Measurements from ENCODE around the gene ELP1.
"Not testable (repeated sequence)": the region's sequence is repeated elsewhere in the genome, so short reads cannot be mapped to it uniquely, and the experiment has no call there.

Gene ELP1

DNA sequence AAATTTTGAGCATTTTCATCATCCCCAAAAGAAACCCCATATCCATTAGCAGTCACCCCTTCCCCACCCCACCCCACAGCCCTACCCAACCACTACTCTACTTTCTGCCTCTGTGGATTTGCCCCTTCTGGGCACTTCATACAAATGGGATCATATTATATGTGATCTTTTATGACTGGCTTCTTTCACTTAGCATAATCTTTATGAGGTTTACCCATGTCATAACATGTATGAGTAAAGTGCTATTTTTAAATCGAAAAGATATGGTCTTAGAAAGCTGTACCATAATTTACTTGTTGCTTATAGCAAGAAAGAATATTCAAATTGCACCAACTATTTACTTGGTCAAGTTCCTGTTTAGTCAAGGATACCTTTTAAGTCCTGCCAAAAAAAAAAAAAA, 12.7 kb downstream of the ELP1 start:
- DNase-seq = no peak

DNA sequence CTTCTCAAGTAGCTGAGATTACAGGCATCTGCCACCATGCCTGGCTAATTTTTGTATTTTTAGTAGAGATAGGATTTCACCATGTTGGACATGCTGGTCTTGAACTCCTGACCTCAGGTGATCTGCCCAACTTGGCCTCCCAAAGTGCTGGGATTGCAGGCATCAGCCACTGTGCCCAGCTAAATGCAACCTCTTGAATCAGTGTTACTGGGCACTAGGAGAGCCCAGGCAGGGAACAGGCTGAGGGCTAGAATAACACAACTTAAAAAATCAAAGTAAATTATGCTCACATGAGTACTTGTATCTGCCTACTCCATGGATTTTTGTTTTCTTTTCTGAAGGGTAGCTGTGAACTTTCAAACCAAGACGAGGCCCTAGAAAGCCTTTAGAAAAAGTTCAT, 13.5 kb downstream of the ELP1 start:
- DNase-seq = not testable (repeated sequence)

DNA sequence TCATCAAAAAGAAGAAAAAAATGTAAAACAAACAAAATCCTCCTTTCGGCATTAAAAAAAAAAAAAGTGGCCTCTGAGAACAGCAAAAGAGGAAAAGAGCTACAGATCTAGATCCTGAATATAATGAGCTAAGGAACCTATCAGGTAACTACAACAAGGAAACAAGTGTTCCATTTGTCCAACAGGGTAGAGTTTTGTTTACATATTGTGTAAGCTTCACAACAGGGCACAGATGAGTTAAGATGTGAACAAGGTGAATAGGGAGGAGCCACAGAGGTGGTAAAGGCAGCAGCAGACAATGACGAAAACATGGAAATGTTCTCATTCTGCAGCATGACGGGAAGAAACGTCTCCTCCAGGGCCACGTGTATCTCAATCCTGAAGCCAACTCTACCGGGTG, 14.4 kb downstream of the ELP1 start:
- no peak for DNase-seq

DNA sequence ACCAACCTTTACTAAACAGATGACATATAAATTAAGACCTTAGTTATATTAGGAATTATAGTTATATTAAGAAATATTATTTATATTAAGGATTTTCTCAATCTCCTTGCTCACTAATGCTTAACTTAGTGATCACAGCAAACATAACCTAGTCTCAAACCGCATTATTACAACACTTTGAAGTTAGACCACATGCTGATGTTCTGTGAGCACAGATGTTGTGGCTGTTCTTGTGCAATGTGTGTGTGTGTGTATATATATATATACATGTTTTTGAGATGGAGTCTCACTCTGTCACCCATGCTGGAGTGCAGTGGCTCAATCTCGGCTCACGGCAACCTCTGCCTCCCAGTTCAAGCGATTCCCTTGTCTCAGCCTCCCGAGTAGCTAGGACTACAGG, 20.5 kb downstream of the ELP1 start:
- DNase-seq = no peak

DNA sequence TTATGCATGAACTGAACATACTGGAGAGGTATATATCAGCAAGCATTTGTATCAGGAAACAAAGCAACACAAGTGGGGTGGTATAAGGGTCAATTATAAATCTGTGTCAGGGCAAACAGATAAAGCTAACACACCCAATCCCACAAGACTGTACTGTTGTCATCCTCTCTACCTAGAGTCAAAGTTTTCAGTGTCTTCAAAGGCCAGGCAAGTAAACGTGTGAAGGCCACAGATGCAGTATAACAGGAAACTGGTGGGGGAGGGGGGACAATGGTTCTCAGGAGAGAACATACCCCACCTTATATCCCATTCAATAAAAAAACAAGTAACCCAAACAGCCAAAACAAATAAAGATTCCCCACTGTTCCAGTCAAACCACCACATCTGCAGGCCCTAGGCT, 22.1 kb downstream of the ELP1 start:
- DNase-seq = no peak

DNA sequence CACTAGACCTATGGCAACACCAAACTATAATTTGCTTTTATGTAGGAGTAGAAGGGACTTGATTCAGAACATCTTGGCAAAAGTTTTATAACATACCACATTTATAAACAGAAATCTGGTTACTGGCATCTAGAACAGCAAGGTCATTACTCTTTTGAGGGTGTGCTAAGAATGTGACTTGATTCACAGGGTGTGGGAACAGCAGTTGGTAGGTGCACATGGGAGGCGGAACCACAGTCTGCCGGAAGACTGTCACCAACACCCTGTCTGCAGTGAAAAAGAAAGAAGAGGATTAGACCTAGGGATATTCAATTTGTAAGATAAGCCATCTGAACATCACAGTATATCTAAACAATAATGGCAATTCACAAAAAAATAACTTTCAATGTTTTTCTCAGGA, 23.0 kb downstream of the ELP1 start:
- no peak for DNase-seq

DNA sequence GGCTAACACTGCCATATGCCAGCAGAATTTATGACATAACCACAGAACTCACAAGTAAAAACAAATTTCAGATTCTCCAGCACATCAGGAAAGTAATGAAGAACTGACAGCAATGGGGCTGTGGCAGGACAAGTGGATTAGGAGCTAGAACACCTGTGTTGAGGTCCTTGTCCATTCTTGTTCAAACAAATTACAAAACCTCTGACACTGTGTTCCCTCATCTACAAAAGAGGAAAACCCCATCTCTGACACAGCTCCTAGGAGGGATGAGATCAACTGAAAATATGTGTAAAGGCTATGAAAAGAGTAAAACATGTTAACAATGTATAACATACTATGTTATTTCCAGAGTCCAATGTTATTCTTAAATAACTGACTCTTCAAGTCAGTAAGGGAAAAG, 23.5 kb downstream of the ELP1 start:
- DNase-seq = no peak

DNA sequence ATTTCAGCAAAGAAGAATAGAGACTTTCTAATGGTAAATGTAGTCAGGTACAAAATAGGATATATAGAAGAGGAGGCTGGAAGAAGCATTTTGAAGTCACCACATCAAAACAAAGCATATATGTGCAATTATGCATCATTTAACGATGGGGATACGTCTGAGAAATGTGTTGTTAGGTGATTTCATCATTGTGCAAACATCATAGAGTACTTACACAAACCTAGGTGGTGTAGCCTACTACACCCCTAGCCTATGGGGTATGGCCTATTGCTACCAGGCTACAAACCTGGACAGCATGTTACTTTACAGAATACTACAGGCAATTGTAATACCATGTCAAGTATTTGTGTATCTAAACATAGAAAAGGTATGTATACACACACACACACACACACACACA, 28.4 kb downstream of the ELP1 start:
- no peak for DNase-seq

DNA sequence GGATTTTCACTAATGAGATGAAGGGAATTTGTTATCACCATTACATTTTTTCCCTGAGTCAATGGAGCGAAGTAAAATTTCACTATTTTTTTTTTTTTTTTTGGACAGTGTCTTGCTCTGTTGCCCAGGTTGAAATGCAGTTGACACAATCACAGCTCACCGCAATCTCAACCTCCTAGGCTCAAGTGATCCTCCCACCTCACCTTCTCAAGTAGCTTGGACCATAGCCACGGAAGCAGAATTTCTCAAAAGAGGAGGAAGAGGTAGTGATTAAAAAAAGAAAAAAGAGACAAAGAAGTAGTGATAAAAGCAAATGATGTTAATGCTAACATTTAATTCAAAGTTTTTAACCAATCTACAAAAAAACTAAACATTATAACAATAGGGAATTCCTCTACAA, 29.8 kb downstream of the ELP1 start:
- DNase-seq = no peak

DNA sequence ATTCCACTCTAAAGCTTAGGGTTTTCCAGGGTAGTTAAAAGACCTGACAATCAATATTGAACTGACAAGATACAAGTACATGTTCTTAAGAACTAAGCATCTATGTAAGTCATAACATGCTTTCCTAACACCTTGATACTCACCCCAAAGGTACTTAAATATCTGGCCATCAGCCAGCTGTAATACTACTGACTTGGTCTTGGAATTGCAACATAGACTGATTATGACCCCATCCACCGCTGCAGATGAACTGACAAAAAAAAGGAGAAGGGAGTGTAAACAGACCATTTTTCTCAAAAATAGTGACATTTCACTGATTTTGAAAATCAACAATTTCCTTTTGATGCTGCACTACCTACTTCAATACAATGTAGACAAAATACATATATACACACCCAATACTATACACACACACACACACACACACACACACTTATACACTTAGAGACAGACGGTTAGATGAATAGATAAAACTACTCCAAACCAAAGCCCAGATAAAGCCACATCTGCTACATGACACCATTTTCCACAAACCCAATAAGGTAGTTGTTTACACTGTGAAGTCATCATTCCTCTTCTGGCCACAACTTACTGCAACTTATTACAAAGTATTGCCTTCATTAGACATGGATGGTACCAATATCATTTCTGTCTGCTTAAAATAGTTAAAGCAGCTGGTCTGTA, 30.4 kb downstream of the ELP1 start:
- DNase-seq = no peak

DNA sequence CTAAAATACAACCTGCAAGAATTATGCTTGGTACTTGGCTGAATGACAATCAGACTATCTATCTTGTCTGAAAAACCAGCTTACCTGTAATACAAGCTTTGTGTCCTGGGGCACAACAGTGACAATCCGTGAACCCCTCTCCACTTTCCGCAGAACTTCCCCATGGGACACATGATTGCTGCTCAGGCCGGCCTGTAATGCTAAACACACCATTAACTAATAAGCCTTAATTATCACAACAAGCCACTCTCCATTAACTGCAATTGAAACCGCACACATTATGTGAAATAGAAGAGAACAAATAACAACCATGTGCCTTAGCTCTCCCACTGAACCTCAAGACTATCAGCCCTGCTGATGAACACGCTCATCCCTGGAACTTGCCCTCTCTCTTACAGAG, 33.7 kb downstream of the ELP1 start:
- no peak for DNase-seq

DNA sequence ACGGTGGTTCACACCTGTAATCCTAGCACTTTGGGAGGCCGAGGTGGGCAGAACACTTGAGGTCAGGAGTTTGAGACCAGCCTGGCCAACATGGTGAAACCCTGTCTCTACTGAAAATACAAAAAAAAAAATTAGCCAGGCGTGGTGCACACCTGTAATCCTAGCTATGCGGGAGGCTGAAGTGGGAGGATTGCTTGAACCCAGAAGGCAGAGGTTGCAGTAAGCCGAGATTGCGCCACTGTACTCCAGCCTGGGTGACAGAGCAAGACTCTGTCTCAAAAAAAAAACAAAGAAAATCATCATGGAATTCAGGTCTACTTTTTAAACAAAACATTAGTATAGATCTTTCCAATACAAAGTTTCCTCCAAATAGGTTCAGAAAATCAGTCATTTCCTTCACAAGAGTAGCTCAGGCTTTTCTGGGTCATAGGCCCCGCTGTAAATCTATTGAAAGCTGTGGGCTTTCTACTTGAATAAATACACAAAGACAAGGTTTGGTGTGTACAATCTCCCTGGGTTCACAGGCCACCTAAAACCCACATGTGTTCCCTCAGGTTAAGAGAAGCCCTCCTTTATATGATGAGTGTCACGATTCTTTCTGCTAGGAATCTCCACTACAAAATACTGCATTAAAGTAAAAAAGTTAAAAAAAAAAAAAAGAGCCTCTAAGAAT, 34.8 kb downstream of the ELP1 start:
- DNase-seq = not testable (repeated sequence)

DNA sequence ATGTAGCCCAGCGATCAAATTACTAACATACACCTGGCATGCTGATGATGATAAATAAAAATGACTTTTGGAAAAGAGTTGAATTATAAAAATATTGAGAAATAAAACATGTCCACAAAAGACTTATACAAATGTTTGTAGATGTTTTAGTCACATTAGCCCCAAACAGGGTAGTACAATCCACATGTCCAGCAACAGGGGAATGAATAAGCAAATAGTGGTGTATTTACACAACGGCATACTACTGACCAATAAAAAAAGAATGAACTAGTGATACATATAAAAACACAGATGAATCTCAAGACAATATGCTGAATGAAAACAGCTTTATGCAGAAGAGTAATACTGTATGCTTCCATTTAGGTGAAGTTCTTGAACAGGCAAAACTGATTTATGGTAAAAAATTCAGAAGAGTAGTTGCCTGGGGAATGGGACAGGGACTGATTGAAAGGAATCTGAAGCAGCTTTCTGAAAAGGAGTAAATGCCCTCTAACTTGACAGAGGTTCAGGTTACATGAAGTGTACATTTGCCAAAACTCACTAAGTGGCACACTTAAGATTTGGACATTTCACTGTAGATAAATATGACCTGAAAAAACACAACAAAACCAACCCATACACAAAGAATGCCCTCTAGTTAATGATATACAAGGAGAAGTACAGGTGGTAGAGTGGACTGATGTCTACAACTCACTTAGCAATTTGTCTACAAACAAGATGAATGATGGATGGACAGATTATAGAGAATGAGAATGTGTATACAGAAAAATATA, 36.4 kb downstream of the ELP1 start:
- DNase-seq = no peak

DNA sequence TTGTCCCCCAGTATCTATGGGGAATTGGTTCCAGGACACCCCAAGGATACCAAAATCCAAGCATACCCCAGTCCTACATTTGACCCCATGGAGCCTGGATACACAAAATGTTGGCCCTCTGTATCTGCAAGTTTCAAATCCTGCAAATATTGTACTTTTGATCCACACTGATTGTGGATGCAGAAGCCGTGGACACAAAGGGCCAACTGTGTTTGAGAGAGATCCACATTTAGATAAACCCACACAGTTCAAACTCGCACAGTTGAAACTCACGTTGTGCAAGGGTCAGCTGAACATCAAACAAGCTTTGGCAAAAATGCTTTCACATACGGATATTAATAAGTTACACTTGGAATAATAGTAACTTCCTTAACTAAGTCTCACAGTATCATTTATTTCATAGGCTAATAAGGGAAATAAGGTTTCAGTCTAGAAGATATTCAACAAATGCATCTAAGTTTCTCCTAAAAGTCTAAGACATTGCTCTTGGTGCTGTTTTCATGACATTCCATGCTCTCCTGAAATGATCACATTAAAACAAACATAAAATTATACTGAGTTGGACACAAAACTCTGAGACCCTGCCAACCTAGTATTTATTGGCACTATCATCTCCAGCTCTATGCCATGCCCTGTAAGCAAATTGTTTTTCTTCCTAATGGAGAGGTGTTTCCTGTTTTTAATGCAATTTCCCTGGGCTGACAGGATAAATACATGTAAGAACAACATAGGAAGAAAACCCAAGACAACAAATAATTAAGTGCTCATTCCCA, 39.5 kb downstream of the ELP1 start:
- DNase-seq = no peak

DNA sequence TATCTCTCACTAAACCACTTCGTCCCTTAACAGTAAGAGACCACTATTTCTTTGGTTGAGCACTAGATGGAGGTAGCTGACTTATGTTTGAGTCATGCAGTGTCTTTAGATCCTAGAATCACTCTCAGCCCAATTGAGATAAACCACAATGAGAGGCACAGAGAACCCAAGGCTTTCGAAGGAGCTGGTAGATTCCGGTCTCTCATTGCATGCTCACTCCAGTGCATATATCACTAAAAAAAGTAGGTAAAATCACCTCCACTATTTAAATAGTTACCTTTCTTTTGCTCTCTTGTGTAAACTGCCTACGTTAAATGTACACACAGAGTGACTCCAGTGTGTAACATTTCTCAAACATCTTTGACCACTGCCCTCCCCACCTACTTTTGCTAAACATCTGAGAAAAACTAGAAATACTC, 44.3 kb downstream of the ELP1 start:
- peak in 1 of 2 experiments; percentile 6 for DNase-seq

DNA sequence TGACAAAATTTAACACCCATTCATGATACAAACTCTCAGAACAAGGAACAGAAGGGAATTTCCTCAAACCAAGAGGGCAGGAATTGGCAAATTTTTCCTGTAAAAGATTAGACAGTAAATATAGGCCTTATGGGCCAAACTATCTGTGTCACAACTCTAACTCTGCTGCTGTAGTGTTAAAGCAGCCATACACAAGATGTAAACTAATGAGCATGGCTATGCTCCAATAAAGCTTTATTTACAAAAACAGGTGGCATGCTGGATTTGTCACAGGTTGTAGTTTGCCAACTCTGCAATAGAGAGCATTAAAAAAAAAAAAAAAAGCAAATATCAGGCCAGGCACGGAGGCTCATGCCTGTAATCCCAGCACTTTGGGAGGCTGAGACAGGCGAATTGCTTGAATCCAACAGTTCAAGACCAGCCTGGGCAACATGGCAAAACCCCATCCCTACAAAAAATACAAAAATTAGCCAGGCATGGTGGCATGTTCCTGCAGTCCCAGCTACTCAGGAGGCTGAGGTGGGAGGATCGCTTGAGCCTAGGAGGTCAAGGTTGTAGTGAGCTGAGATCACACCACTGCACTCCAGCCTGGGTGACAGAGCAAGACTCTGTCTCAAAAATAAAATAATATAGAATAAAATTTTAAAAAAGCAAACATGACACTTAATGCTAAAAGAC, 47.2 kb downstream of the ELP1 start:
- peak in 1 of 2 experiments; percentile 37 for DNase-seq

DNA sequence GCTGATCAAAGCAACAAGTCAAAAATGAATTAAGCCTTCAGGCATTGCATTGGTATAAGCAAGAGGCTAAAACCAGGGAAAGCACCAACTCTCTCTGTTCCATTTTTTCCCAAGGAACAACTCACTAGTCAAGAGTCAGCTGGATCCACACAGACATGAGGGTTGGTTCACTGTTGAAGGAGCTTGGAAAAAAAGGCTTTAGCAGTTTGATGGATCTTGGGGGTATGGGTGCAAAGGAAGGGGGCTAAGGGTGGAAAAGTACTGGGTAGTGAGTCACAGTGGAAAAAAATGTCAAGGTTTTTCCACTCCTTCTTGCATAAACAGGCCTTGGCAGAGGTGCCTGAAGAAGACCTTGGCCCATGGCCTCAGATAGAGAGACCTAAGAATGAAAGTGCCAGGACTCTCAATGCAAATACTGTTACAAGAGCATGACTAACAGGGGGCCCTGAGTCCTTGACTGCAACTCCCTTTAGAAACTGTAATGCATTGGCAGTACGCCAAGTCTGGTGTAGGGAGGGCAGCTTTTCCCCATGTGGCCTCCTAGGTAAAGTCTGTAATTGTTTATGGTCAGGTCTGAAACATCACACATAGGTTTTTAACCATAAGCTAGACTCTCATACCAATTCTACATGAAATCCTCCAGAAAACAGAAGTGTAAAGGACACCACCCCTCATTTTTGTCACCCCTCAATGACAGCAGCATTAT, 48.1 kb downstream of the ELP1 start:
- DNase-seq = peak; percentile 55 to 69

DNA sequence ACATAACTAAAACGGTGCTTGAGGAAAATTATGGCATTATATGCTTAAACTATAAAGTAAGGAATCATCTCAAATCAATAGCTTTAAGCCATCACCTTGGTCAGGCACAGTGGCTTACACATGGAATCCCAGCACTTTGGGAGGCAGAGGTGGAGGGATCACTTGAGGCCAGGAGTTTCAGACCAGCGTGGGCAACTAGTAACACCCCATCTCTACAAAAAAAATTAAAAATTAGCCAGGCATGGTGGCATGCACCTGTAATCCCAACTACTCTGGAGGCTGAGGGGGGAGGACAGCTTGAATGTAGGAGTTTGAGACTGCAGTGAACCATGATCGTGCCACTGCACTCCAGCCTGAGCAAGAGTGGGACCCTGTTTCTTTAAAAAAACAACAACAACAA, 49.2 kb downstream of the ELP1 start:
- no peak for DNase-seq

DNA sequence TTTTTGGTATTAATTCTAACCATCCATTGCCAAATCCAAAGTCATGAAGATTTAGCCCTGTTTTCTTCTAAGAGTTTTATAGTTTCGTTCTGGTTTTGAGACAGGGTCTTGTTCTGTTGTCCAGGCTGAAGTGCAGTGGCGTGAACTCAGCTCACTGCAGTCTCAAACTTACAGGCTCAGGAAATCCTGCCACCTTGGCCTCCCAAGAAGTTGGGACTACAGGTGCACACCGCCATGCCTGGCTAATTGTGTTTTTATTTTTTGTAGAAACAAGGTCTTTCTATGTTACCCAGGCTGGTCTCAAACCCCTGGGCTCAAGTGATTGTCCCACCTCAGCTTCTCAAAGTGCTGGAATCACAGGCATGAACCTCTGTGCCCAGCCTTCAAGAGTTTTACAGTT, 50.8 kb downstream of the ELP1 start:
- no peak for DNase-seq

DNA sequence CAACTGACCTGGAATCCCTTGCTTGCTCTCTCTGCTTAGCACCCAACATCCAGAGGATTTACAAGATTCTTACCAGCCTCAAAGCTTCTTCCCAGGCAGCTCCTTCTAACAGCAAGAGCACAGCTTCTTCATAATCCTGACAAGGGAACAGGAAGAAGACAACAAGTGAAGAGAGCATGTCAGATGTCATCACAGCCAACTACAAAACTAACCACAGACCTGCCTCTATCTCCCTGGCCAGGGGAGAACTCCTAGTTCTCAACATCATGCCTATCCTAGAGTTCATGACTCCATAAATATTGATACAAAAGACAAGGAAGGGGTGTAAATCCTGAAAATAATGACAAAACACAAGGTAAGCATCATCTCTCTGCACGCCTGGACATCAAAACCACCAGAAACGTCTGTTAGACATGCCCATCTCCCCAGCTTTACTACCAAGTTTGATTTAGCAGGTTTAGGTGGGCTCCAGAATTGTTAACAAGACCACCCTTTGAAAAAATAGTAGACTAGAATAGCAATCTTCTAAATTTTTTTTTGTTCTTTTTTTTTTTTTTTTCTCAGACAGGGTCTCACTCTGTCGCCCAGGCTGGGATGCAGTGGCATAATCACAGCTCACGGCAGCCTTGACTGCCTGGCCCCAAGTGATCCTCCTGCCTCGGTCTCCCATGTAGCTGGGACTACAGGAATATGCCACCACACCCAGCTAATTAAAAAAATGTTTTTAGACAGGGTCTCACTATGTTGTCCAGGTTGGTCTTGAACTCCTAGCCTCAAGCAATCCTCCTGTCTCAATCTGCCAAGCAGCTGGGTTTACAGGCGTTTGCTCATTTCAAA, 51.7 kb downstream of the ELP1 start:
- DNase-seq = no peak

DNA sequence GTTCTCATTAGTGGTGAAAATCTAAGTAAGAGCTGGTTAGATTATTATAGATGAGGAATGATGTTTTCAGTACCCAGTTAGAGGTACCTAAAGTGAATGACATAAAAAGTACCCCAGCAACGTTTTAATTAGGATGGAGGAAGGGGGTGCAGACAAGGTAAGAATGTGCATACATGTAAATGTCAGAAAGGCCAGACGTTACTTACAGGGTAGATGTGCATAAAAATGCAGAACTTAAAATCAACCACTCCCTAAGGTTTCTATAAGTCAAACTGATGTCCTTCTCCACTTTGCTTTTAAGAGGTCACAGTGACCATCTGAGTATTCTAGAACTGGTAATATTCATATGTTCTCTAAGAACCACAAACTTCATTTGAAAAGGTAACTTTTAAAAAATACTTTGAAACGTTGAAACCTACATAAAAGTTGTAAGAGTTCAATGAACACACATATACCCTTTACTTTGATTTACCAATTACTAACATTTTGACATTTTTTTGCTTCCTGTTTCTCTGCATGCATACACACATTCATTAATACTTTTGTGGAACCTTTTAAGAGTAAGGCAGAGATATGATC, 53.1 kb downstream of the ELP1 start:
- no peak for DNase-seq

Measured in NCI-H2081 (cell line).